ENCODE results near the gene PTPRK. TPM values are rescaled to one million over a fixed set of nuclear protein-coding genes. Genes with fewer than 3 reads are reported as not detected.

The PTPRK gene
- total RNA-seq, 1 donor: 70.2 TPM

DNA sequence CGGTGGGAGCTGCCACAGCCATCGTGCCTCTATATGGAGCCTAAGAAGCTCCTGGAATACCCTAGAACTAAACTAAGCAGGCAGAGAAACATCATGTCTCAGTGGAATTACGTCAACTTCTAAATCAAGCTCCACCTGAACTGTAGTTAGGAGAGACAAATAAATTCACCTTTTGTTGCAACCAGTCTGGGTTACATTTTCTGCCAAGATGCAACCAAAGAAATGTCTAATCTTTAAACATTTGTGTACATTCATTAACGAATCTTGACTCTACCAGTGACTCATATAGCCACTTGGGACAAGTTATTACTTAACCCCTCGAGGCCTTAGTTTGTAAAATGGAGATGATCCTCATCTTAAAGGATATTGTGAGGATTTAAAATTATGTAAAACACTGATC lies 8.9 kb downstream of the PTPRK start:
- H3K4me3 ChIP-seq (ENCODE audit: low read depth, low read length): no peak overlapping the region
- TF ChIP-seq, protein P1, sequence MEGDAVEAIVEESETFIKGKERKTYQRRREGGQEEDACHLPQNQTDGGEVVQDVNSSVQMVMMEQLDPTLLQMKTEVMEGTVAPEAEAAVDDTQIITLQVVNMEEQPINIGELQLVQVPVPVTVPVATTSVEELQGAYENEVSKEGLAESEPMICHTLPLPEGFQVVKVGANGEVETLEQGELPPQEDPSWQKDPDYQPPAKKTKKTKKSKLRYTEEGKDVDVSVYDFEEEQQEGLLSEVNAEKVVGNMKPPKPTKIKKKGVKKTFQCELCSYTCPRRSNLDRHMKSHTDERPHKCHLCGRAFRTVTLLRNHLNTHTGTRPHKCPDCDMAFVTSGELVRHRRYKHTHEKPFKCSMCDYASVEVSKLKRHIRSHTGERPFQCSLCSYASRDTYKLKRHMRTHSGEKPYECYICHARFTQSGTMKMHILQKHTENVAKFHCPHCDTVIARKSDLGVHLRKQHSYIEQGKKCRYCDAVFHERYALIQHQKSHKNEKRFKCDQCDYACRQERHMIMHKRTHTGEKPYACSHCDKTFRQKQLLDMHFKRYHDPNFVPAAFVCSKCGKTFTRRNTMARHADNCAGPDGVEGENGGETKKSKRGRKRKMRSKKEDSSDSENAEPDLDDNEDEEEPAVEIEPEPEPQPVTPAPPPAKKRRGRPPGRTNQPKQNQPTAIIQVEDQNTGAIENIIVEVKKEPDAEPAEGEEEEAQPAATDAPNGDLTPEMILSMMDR (IDR thresholded peaks at IDR 0.05; ENCODE audit: insufficient read depth, low read length): no peak
- peak; percentile 47 for DNase-seq (ENCODE audit: low read depth)

DNA sequence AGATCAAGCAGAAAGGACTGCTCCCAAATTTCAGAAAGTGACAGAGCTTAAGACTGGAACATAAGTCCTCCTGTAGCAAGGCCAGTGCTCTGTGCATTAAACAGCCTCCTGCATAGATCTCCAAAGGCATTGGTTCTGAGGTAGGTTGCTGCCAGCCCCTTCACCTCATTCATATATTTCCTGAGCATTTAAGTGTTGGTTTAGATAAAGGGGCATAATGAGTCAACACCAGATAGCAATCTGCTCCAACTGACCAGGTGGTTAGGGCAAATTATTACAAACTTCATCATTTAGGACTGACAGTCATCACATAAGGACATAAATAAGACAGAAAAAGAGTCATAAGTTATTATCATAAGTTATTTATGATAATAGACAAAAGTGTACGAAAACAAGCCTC lies 10.7 kb downstream of the PTPRK start:
- TF ChIP-seq, protein P1 (IDR thresholded peaks at IDR 0.05; ENCODE audit: insufficient read depth, low read length): no peak
- no peak for DNase-seq (ENCODE audit: low read depth)
- no peak overlapping the region for H3K4me3 ChIP-seq (ENCODE audit: low read depth, low read length)

DNA sequence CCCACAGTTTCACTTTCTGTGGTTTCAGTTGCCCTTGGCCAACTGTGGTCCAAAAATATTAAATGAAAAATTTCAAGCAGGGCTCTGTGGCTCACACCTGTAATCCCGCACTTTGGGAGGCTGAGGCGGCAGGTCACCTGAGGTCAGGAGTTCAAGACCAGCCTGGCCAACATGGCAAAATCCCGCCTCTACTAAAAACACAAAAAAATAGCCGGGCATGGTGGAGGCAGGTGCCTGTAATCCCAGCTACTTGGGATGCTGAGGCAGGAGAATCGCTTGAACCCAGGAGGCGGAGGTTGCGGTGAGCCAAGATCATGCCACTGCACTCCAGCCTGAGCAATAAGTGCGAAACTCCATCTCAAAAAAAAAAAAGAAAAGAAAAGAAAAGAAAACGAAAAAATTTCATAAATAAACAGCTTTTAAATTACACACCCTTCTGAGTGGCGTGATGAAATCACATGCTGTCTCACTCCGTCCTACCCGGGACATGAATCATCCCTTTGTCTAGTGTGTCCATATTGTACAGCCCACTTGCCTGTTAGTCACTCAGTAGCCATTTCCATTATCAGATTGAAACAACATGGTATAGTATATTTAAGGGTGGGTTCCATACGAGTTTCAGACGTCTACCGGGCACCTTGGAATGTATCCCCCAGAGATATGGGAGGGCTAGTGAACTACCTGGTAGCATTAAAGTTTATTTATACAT lies 11.7 kb downstream of the PTPRK start:
- DNase-seq (ENCODE audit: low read depth): peak; percentile 89
- H3K4me3 ChIP-seq (ENCODE audit: low read depth, low read length): no peak overlapping the region
- TF ChIP-seq, protein P1 (IDR thresholded peaks at IDR 0.05; ENCODE audit: insufficient read depth, low read length): no peak

DNA sequence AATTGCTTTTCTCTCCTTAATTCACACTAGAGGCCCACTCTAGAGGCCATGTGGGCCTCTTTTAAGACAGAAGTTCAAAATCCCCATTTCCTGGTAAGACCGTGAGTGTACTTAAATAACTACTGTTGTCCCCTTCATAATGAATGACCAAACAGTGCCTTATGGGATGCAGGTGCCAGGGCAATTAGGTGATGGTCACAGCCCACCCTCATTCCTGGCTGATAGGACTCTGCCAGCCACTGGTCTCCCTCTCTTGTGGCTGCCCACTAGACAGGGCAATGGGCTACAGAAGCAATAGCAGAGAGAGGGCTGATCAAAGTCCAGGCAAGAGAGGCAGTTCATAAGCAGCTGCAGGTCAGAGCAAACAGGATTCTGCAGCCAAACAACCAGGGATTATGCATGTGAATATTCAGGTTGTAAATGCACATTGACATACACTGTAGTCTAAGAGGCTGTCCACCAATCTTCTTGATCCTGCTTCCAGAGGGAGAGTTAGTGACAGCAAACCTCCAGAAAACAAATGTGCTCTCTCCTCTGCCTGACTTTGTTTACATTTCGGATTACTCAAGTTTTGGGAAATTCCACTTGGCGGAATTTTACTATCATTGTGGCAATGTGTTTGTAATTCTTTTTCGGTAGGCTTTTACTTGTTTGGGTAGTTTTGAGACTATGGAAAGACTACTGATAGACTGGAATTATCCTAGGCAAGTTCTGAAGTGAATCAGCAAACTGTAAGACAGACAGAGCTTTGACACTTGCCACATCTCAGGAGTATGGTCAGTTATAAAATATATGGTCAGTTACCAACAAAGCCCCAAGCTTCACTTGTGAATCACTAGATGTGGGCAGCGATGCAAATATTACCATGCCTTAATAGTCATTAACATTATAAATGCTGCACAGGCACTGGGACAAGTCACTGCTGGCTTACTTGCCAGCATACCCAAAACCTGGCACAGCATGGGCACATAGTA lies 12.8 kb downstream of the PTPRK start:
- TF ChIP-seq, protein P1 (IDR thresholded peaks at IDR 0.05; ENCODE audit: insufficient read depth, low read length): no peak
- peak; percentile 52 for DNase-seq (ENCODE audit: low read depth)
- H3K4me3 ChIP-seq (ENCODE audit: low read depth, low read length): no peak overlapping the region

DNA sequence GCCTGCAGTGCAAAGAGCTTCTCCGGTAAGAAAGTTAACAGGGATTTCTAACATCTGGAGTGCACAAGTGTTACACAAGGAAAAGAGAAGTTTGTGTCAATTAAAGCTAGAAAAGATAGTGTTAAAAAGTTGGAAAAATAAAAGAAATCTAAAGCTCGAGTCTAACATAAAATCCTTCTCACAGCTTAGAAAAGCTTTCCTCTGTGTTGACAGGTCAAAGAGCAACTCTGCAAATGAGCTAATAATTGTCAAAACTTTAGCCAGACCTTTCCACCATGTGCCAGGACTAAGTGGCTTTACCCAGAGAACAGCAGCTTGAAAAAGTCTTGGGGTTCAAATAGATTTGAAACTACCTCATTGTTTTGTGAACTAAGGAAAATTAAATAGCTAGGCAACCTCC lies 14.8 kb downstream of the PTPRK start:
- no peak for DNase-seq (ENCODE audit: low read depth)
- TF ChIP-seq, protein P1 (IDR thresholded peaks at IDR 0.05; ENCODE audit: insufficient read depth, low read length): no peak
- H3K4me3 ChIP-seq (ENCODE audit: low read depth, low read length): no peak overlapping the region

DNA sequence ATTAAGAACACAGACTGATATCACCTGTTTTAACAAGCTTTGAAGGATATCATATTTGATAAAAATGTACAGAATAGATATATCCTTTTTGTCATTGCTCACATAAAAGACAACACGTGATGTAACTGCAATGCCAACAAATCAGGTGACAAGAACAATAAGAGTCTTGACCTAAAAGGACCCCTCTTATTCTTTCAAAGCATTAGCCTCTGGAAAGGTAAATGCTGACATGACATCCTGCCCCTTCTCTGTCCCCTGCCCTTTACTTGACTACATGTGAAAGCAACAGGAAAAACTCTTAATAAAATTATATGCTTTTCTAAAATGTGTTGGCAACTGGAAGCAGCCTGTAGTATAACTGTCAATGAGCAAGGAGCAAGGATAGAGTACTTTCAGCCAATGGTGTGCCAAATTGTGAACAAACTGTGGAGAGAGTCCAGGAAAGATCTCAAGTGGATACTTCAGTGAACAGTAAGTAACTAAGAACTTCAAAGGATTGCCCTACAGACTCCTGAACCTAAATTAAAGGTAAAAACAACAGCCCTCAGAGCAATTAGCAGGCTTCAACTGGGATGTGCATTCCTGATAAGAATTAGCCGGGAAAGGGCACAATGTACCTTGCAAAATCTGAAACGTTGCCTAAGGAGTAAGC lies 16.3 kb downstream of the PTPRK start:
- H3K4me3 ChIP-seq (ENCODE audit: low read depth, low read length): no peak overlapping the region
- no peak for DNase-seq (ENCODE audit: low read depth)
- TF ChIP-seq, protein P1 (IDR thresholded peaks at IDR 0.05; ENCODE audit: insufficient read depth, low read length): no peak
